ENCODE data around the gene SLC35F3.

- TF ChIP-seq REST (IDR thresholded peaks at IDR 0.05; ENCODE audit: unreplicated experiment) (no peak), CTCF (conservative IDR thresholded peaks at IDR 0.05; ENCODE audit: low read depth in 2 of 2) (no peak), POLR2AphosphoS5 (IDR thresholded peaks at IDR 0.05; ENCODE audit: low read depth) (no peak), EZH2 (IDR thresholded peaks at IDR 0.05; ENCODE audit: low read depth, unreplicated experiment) (peak; percentile 67), JUNB (IDR thresholded peaks at IDR 0.05; ENCODE audit: unreplicated experiment) (no peak), EZH2phosphoT487 (IDR thresholded peaks at IDR 0.05; ENCODE audit: unreplicated experiment) (no peak), ETS1 (IDR thresholded peaks at IDR 0.05) (no peak), STAT1 (IDR thresholded peaks at IDR 0.05; ENCODE audit: unreplicated experiment) (no peak), CREB1 (CRISPR knock-in tag; IDR thresholded peaks at IDR 0.05; ENCODE audit: low read depth) (no peak), NANOG (IDR thresholded peaks at IDR 0.05; ENCODE audit: borderline replicate concordance) (no peak), ZNF114 (CRISPR knock-in tag; IDR thresholded peaks at IDR 0.05) (no peak), ZNF331 (CRISPR knock-in tag; IDR thresholded peaks at IDR 0.05; ENCODE audit: low read depth) (no peak)
Observed at GRCh38 chr1:233905416-233906051, 1.1 kb downstream of the SLC35F3 start.
